ENCODE measurements around the gene HSPH1. TPM values are rescaled to one million over a fixed set of nuclear protein-coding genes. Genes with fewer than 3 reads are reported as not detected.

HSPH1 gene
- total and polyA plus RNA-seq, 10 of the 15 experiments (the other 5 are each of a cell fraction or from before 2014, with no cell fraction given), result 40.2 to 159 (median 92.6) TPM

GRCh38 chr13:31161557-31162150 is at the start of gene HSPH1 (continued):
- TF ChIP-seq CUX1 (IDR thresholded peaks at IDR 0.05; ENCODE audit: insufficient replicate concordance, low read depth, low read length), result no peak
- no peak; the same call in 1 of the 2 replicates for TF ChIP-seq RELB (IDR thresholded peaks at IDR 0.05; ENCODE audit: low read depth)
- peak; percentile 100 for TF ChIP-seq HSF1 (IDR thresholded peaks at IDR 0.05; ENCODE audit: low read depth, low read length)
- no peak for TF ChIP-seq FOXK2 (IDR thresholded peaks at IDR 0.05)
- TF ChIP-seq IKZF1 (conservative IDR thresholded peaks at IDR 0.05), result no peak
- TF ChIP-seq SREBF1 (IDR thresholded peaks at IDR 0.05; ENCODE audit: low read length), result no peak
- no peak for TF ChIP-seq E2F8 (IDR thresholded peaks at IDR 0.05; ENCODE audit: low read depth, partially characterized antibody)
- no peak; the same call in 1 of the 2 replicates for TF ChIP-seq CREB1 (IDR thresholded peaks at IDR 0.05; ENCODE audit: low read depth)
- TF ChIP-seq LARP7 (IDR thresholded peaks at IDR 0.05), result peak; percentile 27; the same call in 1 of the 2 replicates
- TF ChIP-seq WRNIP1 (IDR thresholded peaks at IDR 0.05; ENCODE audit: borderline replicate concordance, low read depth, low read length), result no peak
- TF ChIP-seq ZNF274 (IDR thresholded peaks at IDR 0.05; ENCODE audit: insufficient read depth, insufficient read length), result no peak
- no peak for TF ChIP-seq KAT2A (conservative IDR thresholded peaks at IDR 0.05; ENCODE audit: control insufficient read depth, low read depth, low read length)
- TF ChIP-seq PRDM15 (CRISPR knock-in tag; IDR thresholded peaks at IDR 0.05), result no peak
